MM.1S (cell line): Measurements from ENCODE around the gene PDRG1.
"Not testable (repeated sequence)": the region's sequence is repeated elsewhere in the genome, so short reads cannot be mapped to it uniquely, and the experiment has no call there.

ENCODE experiments used
- DNase-seq: peaks from one replicate; pipeline ENCODE4 v3.0.0-alpha.2; 2015
- H2AFZ ChIP-seq: fragments of 300-600 bp; sonication (generic); 2 replicates; pipeline ENCODE4 v1.6.0; 2016; ENCODE audit warnings: antibody characterized with exemption, low read length
- H3F3A ChIP-seq: fragments of 300-600 bp; sonication (generic); 2 replicates; pipeline ENCODE4 v1.6.1; 2016; ENCODE audit warnings: mild to moderate bottlenecking, antibody characterized with exemption, low read length, moderate library complexity, mixed read lengths; ENCODE audit not compliant: insufficient read depth
- H3K27ac ChIP-seq: fragments of 300-600 bp; sonication (generic); 2 replicates; pipeline ENCODE4 v1.5.1; 2016; ENCODE audit warnings: mild to moderate bottlenecking, low read length
- H3K27me3 ChIP-seq: fragments of 300-600 bp; sonication (generic); replicated peaks from 2 replicates; pipeline ENCODE4 v1.6.0; 2016; ENCODE audit warnings: low read length; ENCODE audit not compliant: insufficient read depth
- H3K36me3 ChIP-seq: fragments of 300-600 bp; sonication (generic); replicated peaks from 2 replicates; pipeline ENCODE4 v1.6.1; 2016; ENCODE audit warnings: mild to moderate bottlenecking, low read length, mixed read lengths; ENCODE audit not compliant: insufficient read depth
- H3K4me1 ChIP-seq: fragments of 300-600 bp; sonication (generic); 2 replicates; pipeline ENCODE4 v1.6.1; 2016; ENCODE audit warnings: low read length, mixed read lengths
- H3K4me2 ChIP-seq: fragments of 300-600 bp; sonication (generic); 2 replicates; pipeline ENCODE4 v1.6.0; 2016; ENCODE audit warnings: low read depth, low read length
- H3K4me3 ChIP-seq: fragments of 300-600 bp; sonication (generic); 2 replicates; pipeline ENCODE4 v1.5.1; 2016; ENCODE audit warnings: low read length, mixed read lengths
- H3K79me2 ChIP-seq: fragments of 300-600 bp; sonication (generic); 2 replicates; pipeline ENCODE4 v1.6.1; 2016; ENCODE audit warnings: mixed run types, low read length, mixed read lengths
- H3K9ac ChIP-seq: fragments of 300-600 bp; sonication (generic); 2 replicates; pipeline ENCODE4 v1.6.1; 2016; ENCODE audit warnings: low read length, mixed read lengths
- H3K9me2 ChIP-seq: fragments of 300-600 bp; sonication (generic); replicated peaks from 2 replicates; pipeline ENCODE4 v1.6.1; 2016; ENCODE audit warnings: mild to moderate bottlenecking, low read length, mixed read lengths; ENCODE audit not compliant: insufficient read depth
- H3K9me3 ChIP-seq: fragments of 300-600 bp; sonication (generic); replicated peaks from 2 replicates; pipeline ENCODE4 v1.6.1; 2016; ENCODE audit warnings: mild to moderate bottlenecking, low read length, mixed read lengths; ENCODE audit not compliant: insufficient read depth
- H4K20me1 ChIP-seq: fragments of 300-600 bp; sonication (generic); 2 replicates; pipeline ENCODE4 v1.6.1; 2016; ENCODE audit warnings: mild to moderate bottlenecking, low read length, moderate library complexity, mixed read lengths; ENCODE audit not compliant: insufficient read depth
- CTCF ChIP-seq: fragments of 300-600 bp; sonication (generic); IDR thresholded peaks from 2 replicates; pipeline ENCODE4 v1.5.1; 2016; ENCODE audit warnings: antibody characterized with exemption, low read length, mixed read lengths
- EZH2 ChIP-seq: fragments of 300-600 bp; sonication (generic); optimal IDR thresholded peaks from 2 replicates; pipeline ENCODE3; 2017; ENCODE audit warnings: low read depth, mild to moderate bottlenecking, antibody characterized with exemption, low read length, mixed read lengths
- EZH2phosphoT487 ChIP-seq: fragments of 300-600 bp; sonication (generic); IDR thresholded peaks from 2 replicates; pipeline ENCODE4 v1.6.1; 2018; ENCODE audit warnings: antibody characterized with exemption, low read length

Gene PDRG1

DNA sequence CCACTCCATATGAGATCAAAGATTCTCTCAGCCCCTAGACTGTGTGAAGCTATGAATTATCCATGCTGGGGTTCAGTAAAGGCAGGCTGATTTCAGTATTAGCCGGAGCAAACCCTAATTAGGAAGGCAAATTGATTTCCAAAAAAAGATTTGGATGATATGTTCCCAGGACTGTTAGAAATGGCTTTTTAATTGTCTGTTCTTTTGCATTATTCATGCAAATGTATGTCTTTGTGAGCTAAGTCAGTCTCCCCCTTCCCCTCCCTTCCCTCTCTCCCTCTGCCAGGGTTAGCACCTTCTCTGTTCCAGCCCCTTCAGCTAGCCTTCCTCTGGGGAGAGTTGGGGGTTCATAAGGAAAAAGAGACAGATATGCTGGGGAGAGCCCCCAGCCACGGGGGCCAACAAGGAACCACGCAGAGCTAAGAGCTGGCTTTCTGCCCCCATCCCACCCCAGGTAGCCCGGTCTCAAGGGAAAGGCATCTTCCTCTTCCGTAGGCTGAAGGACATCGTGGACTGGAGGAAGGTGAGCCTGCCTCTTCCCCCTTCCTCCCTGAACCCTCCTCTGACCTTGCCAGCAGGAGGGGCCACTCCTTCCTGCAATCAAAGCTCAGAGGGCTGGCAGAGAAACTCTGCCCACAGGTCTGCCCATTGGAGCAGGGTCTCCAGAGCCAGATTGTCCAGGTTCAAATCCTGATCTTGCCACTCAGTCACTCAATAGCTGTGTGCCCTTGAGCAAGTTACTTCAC lies 32.3 kb downstream of the PDRG1 start:
- Histone ChIP-seq H3K4me1 (no peaks in the 10 kb centered on the region), H3K9ac (no peak overlapping the region), H3F3A (no peaks in the 10 kb centered on the region), H3K27me3 (peaks cover 32% of the 10 kb centered on the region), H2AFZ (no peak overlapping the region), H3K9me3 (no peaks in the 10 kb centered on the region), H3K79me2 (no peaks in the 10 kb centered on the region), H3K36me3 (no peaks in the 10 kb centered on the region), H3K4me3 (no peak overlapping the region), H3K4me2 (no peak overlapping the region), H3K9me2 (no peaks in the 10 kb centered on the region), H3K27ac (no peak overlapping the region), H4K20me1 (no peaks in the 10 kb centered on the region)
- TF ChIP-seq CTCF, result no peak
- TF ChIP-seq EZH2phosphoT487, result no peak
- no peak for TF ChIP-seq EZH2
- DNase-seq, result no peak

GRCh38 chr20:31918466-31919105 lies 33.3 kb downstream of the PDRG1 start:
- H3K4me2 ChIP-seq, result no peak overlapping the region
- H2AFZ ChIP-seq, result no peak overlapping the region
- no peaks in the 10 kb centered on the region for H3K9me2 ChIP-seq
- no peak overlapping the region for H3K27ac ChIP-seq
- no peaks in the 10 kb centered on the region for H3K4me1 ChIP-seq
- no peak overlapping the region for H3K9ac ChIP-seq
- no peak for DNase-seq
- no peaks in the 10 kb centered on the region for H3K36me3 ChIP-seq
- H3F3A ChIP-seq, result no peaks in the 10 kb centered on the region
- TF ChIP-seq EZH2, result no peak
- no peak for TF ChIP-seq EZH2phosphoT487
- no peak for TF ChIP-seq CTCF
- no peaks in the 10 kb centered on the region for H4K20me1 ChIP-seq
- H3K79me2 ChIP-seq, result no peaks in the 10 kb centered on the region
- no peaks in the 10 kb centered on the region for H3K9me3 ChIP-seq
- H3K4me3 ChIP-seq, result no peak overlapping the region
- H3K27me3 ChIP-seq, result peaks cover 27% of the 10 kb centered on the region

GRCh38 chr20:31917962-31918412 lies 33.9 kb downstream of the PDRG1 start:
- not testable (repeated sequence) for H2AFZ ChIP-seq, H3K4me1 ChIP-seq, H3K9ac ChIP-seq, H3K36me3 ChIP-seq, H3K4me2 ChIP-seq, H4K20me1 ChIP-seq, H3K79me2 ChIP-seq, H3K9me3 ChIP-seq, H3K27ac ChIP-seq, H3K9me2 ChIP-seq, H3K4me3 ChIP-seq, H3F3A ChIP-seq, DNase-seq
- peaks cover 26% of the 10 kb centered on the region for H3K27me3 ChIP-seq

DNA sequence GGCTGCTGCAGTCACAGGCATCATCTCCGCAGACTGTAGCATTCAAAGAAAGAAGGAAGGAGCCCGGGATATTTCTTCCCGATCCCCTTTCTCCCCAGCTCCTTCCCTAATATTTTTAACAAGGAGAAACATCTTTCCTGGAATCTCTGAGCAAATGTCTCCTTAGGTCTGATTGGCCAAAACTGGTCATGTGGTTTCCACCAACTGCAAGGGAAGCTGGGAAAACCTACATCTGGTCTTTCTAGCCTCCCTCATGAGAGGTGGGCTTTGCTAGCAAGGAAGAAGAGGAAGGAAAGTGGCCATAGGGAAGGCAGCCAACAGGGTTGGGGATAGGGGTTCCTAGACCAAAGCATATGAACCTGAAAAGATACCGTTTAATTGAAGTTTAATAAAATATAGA lies 35.1 kb downstream of the PDRG1 start:
- Histone ChIP-seq H4K20me1 (no peaks in the 10 kb centered on the region), H3K4me2 (no peak overlapping the region), H3K4me3 (no peak overlapping the region), H3K27ac (no peak overlapping the region), H3K4me1 (no peaks in the 10 kb centered on the region), H2AFZ (no peak overlapping the region), H3F3A (no peaks in the 10 kb centered on the region), H3K9me3 (no peaks in the 10 kb centered on the region), H3K79me2 (no peaks in the 10 kb centered on the region), H3K27me3 (peaks cover 26% of the 10 kb centered on the region), H3K36me3 (no peaks in the 10 kb centered on the region), H3K9ac (no peak overlapping the region), H3K9me2 (no peaks in the 10 kb centered on the region)
- TF ChIP-seq EZH2 (no peak), EZH2phosphoT487 (no peak), CTCF (no peak)
- DNase-seq, result no peak
